VCaP (cell line): ENCODE results near the gene KRTAP1-4.
"Not testable (repeated sequence)": the region's sequence is repeated elsewhere in the genome, so short reads cannot be mapped to it uniquely, and the experiment has no call there.

Source experiments
- H3K27ac ChIP-seq: fragments of 450-650 bp; 2 replicates; pipeline ENCODE4 v1.5.1; 2017
- TF ChIP-seq, protein P1 (sequence below): fragments of 450-650 bp; conservative IDR thresholded peaks from 2 replicates; pipeline ENCODE4 v1.5.1; 2017; ENCODE audit warnings: mild to moderate bottlenecking, moderate library complexity

KRTAP1-4 gene

DNA sequence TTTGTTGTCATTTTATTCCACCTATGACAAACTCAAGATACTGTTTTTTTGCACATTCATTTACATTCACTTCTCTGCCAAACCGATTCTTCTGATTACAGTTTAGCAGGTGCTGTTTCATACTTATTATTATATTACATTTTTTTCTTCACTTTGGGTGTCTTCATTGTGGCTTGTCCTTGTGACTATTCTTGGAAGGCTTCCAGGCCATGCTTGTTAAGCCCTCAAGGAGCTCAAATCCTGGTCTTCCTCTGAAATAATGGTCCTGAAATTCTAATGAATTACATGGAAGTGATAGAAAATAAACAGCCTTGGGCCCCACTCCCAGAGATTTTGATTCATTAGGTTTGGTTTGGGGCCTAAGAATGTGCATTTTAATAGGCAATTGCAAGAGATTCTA lies 34.3 kb upstream of the KRTAP1-4 start:
- H3K27ac ChIP-seq, result no peak overlapping the region
- TF ChIP-seq, protein P1, sequence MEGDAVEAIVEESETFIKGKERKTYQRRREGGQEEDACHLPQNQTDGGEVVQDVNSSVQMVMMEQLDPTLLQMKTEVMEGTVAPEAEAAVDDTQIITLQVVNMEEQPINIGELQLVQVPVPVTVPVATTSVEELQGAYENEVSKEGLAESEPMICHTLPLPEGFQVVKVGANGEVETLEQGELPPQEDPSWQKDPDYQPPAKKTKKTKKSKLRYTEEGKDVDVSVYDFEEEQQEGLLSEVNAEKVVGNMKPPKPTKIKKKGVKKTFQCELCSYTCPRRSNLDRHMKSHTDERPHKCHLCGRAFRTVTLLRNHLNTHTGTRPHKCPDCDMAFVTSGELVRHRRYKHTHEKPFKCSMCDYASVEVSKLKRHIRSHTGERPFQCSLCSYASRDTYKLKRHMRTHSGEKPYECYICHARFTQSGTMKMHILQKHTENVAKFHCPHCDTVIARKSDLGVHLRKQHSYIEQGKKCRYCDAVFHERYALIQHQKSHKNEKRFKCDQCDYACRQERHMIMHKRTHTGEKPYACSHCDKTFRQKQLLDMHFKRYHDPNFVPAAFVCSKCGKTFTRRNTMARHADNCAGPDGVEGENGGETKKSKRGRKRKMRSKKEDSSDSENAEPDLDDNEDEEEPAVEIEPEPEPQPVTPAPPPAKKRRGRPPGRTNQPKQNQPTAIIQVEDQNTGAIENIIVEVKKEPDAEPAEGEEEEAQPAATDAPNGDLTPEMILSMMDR, result no peak

DNA sequence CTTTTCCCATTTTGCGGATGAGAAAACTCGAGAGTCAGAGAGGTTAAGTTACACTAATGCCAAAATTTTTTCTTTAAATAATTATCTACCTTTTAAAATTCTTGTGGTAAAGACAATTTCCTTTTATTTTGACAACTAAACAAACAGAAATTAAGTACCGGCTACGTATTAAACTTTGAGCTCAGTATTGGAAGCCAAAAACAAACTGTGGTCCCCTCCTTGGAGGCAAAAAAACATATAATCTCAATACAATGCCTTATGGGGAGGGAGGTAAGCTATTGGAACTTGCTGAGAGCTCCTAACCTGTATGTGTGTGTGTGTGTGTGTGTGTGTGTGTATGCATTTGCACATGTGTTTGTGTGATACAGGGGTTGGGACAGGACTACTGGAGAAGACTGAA lies 33.5 kb upstream of the KRTAP1-4 start:
- no peak overlapping the region for H3K27ac ChIP-seq
- TF ChIP-seq, protein P1, result no peak

DNA sequence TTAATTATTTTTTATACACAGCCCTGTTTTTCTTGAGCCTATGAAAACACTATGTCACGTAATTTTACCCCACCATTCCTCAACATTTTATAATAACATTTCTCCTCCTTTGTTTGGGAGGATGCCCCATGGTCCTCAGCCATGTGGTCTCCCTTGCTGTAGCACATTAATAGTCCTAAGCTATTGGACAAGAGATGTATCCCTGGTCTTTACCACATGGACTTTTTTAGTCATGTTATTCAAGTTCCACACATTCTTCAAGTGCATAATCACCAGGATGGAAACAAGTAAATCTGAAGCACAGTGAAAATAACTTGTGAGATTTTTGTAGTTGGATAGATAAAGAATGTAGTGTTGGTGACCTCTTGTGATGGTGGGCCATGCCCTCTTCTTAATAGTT lies 32.0 kb upstream of the KRTAP1-4 start:
- TF ChIP-seq, protein P1, result no peak
- no peak overlapping the region for H3K27ac ChIP-seq

DNA sequence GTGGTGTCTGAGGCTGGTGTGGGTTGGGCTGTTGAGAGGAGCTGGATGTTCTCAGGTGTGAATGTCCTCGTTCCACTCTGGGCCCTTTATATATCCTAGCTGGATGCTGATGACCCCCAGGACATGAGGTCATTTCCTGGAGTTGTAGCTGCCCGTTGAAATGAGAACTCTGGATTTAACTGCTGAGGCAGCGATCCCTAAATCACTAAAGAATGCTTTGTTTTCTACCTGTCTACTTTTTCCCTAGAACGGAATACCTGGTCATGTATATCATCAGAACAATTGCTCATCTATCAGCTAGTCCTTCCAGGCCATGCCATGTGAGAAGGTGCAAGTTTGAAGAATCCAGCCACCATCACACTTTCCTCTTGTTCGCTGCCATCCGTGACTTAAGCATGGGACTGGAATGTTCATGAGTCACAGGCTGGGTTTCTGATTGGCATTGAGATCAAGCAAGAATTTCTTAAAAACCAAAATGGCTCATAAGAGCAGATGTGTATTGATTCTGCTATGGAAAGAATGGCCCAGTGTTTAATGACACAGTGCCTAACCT lies 30.1 kb upstream of the KRTAP1-4 start, which contains the start of gene KRTAP2-3:
Gene KRTAP2-3, minus strand, starts transcription at position 63 of the 553 bp plus-strand sequence. CDS start 64 bp downstream, outside the sequence.
- H3K27ac ChIP-seq, result no peak within 1 kb of the TSS
- TF ChIP-seq, protein P1, result no peak

DNA sequence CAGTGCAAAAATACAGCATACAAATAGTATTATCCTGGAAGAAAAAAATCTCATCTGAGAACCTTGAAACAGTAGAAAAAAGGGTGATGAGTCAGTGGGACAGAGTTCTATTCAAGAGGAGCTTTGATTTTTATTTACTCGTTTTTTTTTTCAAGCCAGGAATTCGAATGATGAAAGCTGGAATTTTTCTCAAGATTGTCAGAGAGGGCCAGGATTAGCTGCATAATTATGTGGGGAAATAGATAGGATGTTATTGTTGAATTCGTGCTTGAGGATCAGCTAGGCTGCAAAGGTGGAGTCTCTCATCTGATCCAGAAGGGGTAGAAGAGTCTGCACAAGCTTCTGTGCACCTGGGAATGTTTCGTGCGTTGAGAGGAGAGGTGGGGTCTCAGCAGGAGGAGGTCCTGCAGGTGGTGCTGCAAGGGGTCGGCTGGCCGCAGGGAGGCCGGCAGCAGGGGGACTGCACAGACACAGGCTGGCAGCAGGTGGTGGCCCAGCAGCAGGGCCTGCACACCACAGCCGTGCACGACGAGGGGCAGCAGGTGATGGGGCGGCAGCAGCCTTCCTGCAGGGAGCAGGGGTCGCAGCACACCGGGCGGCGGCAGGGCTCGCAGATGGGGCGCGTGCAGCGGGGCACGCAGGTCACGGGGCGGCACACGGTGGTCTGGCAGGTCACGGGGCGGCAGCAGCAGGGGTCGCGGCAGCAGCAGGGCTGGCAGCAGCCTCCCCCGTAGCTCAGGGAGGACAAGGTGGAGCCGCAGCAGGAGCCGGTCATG lies 29.5 kb upstream of the KRTAP1-4 start:
- not testable (repeated sequence) for H3K27ac ChIP-seq

DNA sequence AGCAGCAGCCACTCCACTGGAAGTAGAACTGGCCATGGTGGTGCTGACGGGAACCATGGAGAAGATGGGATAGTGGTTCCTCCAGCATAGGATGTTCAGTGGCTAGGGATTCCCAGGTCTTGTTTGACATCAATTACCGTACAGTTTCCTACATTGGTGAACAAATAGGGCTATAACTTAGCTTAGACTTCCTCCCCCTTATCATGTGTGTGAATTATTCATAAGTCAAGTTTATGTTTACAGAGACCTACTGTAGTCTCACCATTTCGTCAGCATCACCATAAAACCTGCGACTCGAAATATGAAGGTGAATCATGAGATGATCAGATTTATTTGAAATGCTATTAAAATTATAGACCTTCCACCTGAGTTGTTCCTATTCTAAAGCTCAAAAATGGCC lies 28.7 kb upstream of the KRTAP1-4 start:
- no peak overlapping the region for H3K27ac ChIP-seq
- TF ChIP-seq, protein P1, result no peak

DNA sequence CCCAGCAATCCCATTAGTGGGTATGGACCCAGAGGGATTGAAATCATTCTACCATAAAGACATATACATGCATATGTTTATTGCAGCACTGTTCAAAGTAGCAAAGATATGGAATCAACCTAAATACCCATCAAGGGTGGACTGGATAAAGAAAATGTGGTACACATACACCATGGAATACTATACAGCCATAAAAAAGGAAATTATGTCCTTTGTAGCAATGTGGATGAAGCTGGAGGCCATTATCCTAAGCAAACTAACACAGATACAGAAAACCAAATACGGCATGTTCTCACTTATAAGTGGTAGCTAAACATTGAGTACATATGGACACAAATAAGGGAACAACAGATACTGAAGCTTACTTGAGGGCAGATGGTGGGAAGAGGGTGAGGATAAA lies 27.6 kb upstream of the KRTAP1-4 start:
- TF ChIP-seq, protein P1, result no peak
- H3K27ac ChIP-seq, result no peak overlapping the region

DNA sequence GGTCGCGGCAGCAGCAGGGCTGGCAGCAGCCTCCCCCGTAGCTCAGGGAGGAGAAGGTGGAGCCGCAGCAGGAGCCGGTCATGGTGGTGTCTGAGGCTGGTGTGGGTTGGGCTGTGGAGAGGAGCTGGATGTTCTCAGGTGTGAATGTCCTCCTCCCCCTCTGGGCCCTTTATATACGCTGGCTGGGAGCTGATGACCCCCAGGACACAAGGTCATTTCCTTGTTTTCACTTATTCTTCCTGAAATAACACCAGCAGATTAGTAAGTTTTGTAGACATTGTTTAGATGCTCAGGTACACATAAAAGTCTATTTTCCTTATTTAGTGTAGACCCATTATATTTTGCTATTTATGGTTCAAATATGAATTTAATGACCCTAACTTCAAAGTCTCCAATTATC lies 25.1 kb upstream of the KRTAP1-4 start, which contains the start of gene KRTAP2-2:
Gene KRTAP2-2, minus strand, starts transcription at position 101 of the 400 bp plus-strand sequence. Its CDS starts 19 bp downstream, at position 82.
- H3K27ac ChIP-seq, result not testable (repeated sequence)

DNA sequence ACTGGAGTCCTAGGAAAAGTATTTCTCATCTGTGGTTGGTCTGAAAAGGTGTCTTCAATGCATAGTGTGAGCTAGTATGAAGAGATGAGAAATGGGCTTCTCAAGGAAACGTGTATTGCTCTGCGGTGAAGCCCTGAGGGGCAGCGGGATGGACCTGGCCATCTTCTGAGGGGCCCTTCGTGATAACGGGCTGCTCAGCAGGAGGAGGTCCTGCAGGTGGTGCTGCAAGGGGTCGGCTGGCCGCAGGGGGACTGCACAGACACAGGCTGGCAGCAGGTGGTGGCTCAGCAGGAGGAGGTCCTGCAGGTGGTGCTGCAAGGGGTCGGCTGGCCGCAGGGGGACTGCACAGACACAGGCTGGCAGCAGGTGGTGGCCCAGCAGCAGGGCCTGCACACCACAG lies 24.6 kb upstream of the KRTAP1-4 start:
- H3K27ac ChIP-seq, result not testable (repeated sequence)
